Stimulated activated CD8-positive, alpha-beta memory T cell treated with anti-CD3 and anti-CD28 coated beads, Interleukin-4, amount 100 ng/mL, for 4 hours (primary cell): ENCODE data around the gene VSIR.

Source experiments
- DNase-seq, 2 donors: peaks; one replicate each; pipeline ENCODE4 v3.0.0-alpha.2; 2020; ENCODE audit warnings: low read depth in 2 of 2, low spot score in 1 of 2

The VSIR gene

DNA sequence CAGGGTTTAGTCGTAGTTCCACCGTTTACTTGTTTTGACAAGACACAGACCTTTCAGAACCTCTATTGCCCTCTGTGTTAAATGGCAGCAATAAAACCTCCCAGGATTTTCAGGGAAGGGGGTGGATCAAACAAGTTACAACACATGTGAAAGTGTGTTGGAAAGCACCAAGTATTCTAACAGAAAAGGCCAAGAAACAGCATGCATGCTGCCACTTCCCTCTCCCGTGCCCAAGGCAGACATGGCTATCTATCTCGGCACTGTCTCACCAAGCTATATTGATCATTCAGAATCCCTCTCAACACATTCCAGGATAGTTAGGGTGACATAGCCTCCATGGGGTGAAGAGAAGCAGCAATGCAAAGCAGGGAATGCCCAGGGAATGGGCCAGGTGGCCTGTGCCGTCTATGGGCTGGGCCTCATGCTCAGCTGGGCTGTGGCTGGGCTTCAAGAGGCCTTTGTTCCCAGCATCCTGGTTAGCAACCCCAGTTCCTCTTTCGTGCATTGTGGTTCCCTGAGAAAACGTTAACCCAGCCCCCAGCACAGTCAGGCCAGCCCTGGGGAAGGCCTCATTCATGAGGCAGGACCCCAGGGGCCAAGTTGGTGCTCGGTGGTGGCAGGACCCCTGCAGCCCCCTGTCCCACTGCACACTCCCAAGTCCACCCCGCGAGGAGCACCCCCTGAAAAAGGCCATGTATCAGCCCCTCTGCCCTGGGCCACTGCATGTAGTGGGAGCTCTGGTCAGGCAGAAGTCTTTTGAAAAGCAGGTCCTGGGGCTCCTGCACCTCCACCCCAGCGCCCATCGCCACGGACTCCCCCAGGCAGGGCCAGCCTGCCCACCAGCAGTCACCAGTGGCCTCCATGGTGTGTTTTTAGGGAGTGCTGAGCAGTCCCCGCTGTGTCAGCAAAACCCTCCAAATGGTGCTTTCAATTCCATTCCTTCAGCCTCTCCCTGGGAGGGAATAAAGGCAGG lies 25.5 kb downstream of the VSIR start:
- no peak for DNase-seq

DNA sequence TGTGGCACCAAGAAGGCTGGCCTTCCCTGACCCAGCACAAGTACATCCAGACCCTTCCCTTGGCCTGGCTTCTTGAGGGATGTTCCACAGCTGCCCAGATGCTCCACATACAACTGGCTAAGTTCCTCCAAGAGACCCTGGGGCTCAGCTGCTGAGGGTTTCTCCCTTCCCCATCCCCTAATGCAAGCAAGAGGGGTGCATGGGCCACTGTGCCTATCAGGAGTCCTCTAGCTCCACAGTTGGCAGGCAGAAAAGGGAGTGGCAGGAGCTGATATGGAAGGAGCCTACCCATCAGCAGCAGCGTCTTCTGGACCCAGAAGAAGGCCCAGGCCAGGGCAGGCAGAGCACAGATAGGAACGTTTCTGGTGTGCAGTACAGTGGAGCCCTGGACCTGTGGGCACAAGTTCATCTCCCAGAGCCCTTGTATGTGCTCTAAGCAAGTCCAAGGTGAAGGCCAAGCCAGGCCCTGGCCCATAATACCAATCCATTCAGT lies 26.2 kb downstream of the VSIR start:
- DNase-seq = no peak

DNA sequence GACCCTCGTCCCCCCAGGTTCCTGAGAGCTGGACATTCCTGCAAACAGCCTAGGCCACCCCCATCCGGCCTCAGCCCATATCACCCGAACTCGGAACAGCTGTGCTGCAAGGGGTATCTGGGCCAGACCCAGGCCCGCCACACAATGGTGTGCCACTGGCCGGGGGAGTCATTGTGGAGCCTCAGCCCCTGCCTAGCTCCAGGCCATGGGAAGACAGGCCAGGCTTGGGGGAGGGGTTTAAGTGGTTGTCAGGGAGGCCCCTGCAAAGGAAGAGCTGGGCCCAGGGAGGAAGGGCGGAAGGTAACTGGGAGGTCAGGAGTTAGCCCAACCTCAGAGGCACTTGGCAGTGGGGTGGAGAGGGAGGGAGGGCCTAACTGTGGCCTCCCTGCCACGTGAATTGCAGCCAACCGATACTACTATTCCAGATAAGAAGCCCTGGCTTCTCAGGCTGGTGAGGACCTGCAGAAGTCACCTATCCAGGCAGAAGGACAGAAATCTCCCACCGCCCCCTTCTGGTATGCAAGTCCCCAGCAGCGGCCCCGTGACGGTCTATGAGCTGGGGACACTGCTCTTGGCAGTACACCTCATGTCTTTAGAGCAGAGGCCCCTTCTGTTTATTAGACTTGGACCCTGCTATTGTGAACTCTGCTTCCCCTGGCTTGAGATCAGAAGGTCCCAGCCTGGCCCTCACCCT lies 26.8 kb downstream of the VSIR start:
- DNase-seq = no peak

DNA sequence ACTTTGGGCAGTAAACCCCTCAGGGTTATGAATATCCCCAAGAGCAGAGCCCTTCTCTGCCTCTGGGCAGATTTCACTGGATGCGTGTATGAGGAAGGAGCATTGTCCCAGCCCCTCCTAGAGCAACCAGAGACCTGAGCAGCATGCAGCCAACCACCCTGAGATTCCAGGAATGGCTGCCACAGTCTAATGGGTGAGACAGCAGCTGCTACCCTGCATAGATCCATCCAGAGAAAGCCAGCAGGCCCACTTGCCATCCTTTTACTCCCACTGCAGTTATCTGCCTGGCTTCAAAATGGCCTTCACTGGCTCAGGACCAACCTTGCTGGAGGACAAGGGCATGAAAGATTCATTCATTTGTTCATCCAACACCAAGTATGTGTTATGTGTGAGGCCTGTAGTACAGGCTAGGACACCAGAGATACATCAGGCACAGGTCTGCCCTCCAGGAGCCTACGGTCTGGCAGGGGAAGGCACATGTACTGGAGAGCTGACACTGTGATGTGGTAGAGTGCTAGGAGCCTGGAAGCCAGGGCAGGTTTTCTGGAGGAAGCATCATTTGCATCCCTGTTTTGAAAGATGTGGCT lies 27.6 kb downstream of the VSIR start:
- no peak for DNase-seq

DNA sequence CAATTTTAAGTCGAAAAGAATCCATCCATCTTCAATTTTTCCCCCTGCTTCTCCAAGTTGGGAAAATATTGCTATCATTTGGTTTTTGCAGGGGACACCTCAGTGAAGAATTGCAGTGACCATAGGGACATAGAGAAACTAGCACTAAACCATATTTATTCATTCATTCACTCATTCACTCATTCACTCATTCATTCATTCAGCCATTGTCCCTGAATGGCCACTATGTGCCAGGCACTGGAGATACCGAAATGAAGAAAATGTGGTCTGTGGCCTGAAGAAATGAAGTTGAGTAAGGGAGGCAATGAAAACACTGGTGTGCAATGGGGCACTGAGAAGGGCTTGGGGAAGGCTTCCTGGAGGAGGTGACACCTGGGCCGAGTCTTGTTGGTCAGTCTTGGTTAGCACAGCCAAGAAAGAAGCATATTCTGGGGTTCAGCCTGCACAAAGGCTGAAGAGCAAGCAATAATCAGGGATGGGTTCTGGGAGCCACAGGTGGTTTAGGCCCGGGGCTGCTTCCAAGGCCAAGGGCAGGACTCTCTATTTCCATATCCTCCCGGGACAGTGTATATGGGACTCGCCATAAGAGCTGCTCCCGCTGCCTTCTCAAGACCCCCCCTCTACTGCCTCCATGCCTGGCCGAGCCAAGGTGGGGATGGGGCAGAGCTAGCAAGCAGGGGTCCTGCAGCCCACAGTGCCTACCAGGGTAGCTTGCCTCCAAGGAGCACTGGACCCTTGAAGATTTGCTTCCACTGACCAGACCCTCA lies 28.2 kb downstream of the VSIR start:
- DNase-seq = no peak

DNA sequence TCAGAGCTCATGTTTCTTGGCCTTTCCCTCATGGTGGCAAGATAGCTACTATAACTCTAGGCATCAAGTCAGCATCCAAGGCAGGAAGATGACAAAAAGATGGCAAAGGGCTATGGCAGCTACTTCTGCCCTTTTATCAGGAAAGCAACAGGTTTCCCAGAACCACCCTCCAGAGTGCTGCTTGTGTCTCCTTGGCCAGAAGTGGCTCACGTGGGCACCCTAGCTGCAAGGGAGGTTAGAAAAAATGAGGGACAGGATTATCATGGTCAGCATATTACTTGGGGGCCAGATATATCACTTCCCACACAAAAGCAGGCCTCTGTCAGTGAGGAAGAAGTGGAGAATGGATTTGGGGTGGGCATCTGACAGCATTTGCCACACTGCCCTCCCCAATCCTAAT lies 29.5 kb downstream of the VSIR start:
- no peak for DNase-seq

DNA sequence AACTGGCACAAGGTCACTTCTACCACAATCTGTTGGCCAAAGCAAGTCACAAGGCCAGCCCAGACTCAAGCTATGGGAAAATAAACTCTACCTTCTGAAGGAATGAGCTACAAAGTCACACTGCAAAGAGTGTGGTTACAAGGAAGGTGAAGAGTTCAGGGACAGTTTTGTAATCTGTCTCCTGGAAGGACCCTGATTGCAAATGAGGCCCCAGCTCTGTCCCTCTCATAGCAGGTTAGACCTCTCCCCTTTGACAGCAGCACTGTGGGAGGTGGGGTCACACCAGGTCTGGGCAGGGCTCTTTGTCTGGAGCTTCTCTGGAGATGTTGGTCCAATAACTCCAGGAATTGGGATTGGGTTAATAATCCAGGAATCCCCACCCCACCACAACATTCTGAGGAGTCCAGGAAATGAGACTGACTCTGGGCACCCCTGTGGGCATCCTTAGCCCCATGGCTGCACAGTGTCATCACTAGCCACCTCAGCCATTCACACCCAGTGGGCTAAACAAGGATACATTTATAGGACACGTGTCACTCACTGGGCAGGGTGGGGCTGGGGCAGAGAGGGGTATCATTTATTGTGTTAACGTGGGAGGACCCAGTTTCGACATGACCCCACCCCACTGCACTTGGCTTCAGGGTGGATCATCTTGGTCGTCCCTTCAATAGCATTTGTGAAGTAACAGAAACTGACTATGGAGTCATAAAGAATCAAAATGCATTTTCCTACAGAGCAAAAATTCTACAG lies 30.1 kb downstream of the VSIR start:
- no peak for DNase-seq

DNA sequence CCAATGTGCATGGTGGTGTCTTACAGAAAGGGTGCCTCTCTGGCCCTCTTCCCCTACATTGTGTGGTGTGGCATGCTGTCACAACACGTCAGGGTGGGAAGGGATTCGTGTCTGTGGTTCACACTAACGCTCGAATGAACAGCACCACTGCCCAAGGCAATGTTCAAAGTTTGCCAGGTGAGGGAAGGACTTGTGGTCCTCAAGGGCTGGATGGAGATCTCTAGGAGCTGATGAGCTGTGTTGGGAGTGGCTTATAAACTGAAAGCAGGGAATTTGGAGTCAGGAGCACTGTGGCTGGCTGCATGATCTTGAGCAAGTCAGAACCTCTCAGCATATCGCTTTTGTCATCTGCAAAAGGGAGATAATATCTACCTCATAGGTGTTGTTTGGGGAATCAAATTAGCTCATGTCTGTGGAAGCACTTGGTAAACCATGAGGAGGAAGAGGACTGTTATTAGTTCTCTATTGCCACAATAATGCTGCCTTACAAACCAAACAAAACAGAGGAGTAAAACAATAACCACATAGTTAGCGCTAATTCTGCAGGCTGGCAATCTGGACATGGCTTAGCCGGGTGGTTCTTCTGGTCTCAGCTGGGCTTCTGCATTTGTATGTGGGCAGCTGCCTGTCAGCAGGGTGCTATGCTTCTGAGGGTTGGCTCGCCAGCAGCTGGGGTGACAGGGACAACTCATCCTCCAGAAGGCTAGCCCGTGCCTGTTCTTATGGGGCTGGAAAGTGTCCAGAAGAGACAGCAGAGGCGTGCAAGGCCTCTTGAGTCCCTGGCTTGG lies 30.8 kb downstream of the VSIR start:
- no peak for DNase-seq

DNA sequence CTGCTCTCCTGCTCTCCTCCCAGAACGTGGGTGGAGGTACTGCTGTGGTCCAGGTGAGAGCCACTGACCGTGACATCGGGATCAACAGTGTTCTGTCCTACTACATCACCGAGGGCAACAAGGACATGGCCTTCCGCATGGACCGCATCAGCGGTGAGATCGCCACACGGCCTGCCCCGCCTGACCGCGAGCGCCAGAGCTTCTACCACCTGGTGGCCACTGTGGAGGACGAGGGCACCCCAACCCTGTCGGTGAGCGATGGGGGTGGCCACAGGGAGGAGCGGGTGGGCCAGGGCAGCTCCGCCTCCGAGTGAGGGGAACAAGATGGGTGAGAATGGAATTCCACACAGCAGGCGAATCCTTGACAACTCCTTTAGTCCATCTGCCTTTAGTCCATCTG lies 31.6 kb downstream of the VSIR start:
- DNase-seq = no peak

DNA sequence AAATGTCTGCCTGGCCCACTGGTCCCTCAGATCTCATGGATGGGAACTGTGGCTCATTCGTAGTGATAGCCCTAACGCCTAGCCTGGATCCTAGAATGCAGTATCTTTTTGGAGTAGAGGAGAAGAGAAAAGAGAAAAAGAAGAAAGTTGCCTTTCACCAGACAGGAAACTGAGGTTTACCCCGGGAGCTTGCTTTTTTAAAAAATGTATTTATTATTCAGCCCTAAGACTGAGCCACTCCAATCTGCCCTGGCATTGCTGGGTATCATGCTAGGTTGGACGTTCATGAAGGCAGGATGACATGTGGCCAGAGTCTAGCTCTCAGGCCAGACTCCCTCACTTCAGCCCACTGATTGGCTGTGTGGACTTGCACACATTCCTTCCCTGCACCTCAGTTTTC lies 32.3 kb downstream of the VSIR start:
- DNase-seq = no peak

DNA sequence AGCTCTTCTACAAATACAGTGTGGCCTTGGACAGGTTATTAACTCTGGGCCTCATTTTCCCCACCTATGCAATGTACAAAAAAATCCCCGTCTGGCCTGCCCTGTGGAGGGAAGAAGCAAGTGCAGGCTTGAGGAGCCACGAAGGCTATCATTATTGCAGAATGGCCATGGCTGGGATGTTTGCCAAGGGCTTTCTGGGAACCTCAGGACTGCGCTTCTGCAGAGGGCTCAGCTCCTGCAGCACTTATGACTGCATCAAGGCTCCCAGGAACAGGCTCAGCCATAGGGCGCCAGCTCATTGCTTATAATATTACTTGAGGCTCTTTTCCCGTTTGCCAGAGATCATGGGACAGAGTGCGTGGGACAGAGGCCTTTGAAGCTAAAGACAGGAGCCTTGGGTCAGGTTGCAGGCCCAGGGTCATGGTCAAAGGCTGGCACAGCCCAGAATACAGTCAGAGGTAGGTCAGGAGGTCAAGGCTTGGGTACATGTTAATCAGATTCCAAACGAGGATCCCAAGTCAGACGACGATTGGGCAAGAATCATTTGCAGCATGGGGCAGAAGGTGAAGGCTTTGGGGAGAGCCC lies 33.2 kb downstream of the VSIR start:
- DNase-seq = no peak

DNA sequence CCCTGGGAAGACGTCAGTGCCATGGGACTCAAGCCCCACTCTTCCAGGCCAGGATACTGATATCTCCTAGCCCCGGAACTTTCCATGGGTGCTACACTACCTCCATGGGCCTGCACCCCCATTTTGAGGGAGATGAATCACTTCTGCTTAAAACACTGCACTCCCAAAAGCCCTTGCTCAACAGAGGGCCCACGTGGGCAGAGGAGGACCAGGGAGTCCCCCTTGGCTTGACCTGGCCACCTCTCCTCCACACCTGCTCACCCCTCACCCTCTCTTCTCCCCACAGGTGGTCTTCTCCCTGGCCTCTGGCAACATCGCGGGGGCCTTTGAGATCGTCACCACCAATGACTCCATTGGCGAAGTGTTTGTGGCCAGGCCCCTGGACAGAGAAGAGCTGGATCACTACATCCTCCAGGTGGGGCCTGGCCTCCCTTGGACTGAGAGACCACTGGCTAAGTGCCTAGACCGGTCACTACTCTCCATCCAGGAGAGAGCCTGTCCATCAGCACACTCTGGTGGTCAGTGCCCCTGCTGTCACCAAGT lies 33.9 kb downstream of the VSIR start:
- no peak for DNase-seq

DNA sequence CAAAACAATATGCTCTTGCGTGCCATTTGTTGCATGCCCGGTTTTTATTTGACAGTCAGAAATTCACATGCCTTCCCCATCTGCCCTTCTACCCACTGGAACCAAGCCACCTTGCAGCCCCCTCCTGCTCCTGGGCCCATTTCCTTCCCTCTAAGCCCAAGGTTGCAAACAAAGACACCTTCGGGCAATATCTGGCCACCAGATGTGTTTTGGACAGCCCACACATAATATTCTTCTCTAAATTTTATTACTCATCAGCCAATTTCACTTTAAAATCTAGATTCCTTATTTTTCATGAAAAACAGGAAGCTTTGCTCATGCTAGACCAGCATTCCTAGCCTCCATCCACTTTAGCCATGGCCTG lies 35.5 kb downstream of the VSIR start:
- no peak for DNase-seq

DNA sequence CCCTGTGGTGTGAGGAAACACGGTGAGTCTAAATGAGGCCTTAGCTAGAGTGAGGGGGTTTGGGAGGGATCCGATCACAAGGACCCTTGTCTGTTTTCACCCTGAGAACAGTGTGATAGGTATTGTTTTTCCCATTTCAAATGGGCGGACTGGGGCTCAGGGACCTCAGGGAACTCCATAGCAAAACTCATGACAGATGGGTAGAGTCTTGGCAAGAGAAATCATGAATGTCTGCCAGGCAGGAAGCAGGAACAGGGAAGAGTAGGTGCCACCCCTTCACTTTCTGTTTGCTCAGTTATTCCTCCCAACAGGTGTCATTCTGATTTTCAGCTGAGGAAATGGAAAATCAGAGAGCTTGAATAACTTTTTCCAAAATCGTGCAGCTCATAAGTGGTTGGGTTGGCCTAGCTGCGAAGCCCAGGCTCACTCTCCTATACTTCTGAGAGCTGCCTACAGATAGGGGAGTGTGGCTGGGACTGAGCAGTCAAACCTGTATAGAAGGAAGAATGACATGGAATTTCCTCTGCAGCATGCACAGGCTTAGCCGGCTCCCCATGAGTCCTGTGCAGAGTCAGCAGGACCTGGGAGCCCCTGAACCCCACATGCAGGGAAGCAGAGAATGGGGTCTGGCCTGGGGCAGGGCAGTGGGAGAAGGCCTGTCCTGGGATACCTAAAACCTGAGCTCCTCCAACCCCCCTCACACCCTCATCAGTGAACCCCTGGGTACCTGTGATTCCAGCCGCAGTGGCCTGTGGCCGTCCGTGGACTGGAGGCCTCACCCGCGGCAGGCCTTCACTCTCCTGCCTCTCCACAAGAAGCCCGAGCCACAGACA lies 36.1 kb downstream of the VSIR start:
- no peak for DNase-seq

DNA sequence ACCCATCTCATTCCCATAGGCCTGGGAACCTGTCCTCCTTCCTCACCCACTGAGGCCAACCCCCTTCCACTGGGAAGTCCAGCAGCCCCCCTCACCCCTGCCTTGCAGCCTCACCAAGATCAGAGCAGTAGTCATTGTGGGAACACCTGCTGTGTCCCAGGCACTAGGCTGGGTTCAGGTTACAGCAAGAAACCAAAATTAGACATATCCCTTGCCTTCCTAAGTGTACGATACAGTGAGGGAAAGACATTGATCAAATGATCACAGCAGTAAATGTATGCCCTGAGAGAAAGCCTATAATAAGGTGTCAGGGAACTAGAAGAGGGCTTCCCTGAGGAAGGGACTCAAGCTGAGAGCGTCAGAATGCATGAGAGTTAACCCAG lies 36.8 kb downstream of the VSIR start:
- DNase-seq = no peak

DNA sequence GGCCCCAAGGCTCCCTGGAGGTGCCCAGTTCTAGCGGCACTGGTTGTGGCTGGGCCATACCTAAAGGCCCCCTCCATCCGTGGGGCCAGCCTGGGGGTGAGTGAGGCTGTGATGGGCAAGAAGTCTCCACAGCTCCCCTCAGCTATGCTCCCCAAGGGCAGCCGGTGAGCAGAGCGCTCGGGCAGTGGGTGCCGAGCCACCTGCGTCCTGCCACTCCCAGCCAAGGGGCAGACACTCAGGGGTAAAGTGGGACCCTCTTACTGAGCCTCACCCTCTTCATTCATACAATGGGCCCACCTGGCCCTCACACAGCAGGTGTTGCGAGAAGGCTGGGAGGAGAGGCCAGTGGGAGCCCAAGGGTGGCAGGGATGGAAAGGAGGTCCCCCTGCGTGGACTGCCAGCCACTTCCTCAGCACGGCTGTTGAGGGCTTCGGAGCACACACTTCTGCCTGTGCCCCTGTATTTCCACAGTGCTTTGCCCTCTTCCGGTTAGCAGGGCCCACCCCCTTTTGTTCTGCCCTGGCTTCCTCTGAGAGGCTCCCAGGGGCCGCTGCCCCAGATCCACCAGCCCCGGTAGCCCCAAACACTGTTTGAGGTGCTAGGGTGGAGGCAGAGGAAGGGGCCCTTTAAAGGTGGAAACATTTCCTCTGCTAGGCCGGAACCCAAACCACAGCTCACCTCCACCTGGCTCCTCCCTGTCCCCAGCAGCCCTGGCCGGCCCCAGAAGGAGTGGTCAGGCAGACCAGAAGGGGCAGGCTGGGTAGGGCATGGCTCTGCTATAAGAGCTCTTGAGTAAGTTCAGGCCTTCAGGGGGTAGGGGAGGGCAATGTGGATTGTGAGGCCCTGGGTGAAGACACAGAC lies 37.4 kb downstream of the VSIR start:
- peak in 1 of 2 donors; percentile 36 for DNase-seq

DNA sequence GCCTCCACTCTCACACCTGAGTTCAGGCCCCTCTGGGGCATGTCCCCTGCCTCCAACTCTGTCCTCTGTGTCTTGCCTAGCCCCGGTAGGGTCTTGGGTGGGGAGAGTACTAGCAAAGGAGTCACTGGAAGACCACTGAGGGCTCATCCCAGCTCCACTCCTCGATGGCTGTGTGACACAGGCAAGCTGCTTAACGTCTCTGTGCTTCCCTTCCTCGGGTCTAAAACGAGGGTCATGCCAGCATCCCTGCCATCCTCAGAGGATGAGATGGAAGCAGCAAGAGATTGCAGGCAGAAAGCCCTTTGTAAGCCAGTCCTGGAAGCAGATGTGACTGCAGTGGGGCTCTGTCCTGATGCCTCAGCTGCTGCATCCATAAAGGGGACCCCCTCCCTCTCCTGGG lies 38.5 kb downstream of the VSIR start:
- no peak for DNase-seq
